Ovary (tissue), 9 donors: ENCODE measurements around the gene TRRAP. TPM values are rescaled to one million over a fixed set of nuclear protein-coding genes. Genes with fewer than 3 reads are reported as not detected.

Experiments
- DNase-seq, 5 donors: peaks; one replicate each; pipeline ENCODE4 v3.0.0-alpha.2; 2019 to 2020
- H3K27ac ChIP-seq, 2 donors: fragments of 200-600 bp; one replicate each; pipeline versions ENCODE4 v1.5.1 to v1.8.0; 2019 to 2022
- H3K27me3 ChIP-seq: fragments of 200-600 bp; one replicate; pipeline ENCODE4 v1.8.0; 2022
- H3K36me3 ChIP-seq: fragments of 200-600 bp; sonication (generic); one replicate; pipeline ENCODE4 v1.5.1; 2019
- H3K4me1 ChIP-seq: one replicate; pipeline ENCODE4 v1.8.1; 2013; ENCODE audit warnings: mild to moderate bottlenecking, moderate library complexity; ENCODE audit not compliant: insufficient read depth
- H3K4me3 ChIP-seq: fragments of 200-600 bp; sonication (generic); one replicate; pipeline ENCODE4 v1.5.1; 2017
- H3K9me3 ChIP-seq, 2 donors: fragments of 200-600 bp in 1 of 2; sonication (generic) in 1 of 2; one replicate each; pipeline versions ENCODE4 v1.5.1 to v1.8.1; 2013 to 2019; ENCODE audit warnings: mild to moderate bottlenecking in 1 of 2, moderate library complexity in 1 of 2
- CTCF ChIP-seq, 3 donors: fragments of 450-650 bp in 2 of 3; fragments of 200-600 bp in 1 of 3; IDR thresholded peaks; one replicate each; pipeline versions ENCODE4 v1.5.1 to v1.8.0; 2016 to 2022; ENCODE audit warnings: antibody characterized with exemption in 3 of 3, mild to moderate bottlenecking in 1 of 3
- EP300 ChIP-seq: sonication (generic); formaldehyde crosslinking; IDR thresholded peaks from one replicate; pipeline ENCODE4 v1.6.1; 2017; ENCODE audit warnings: antibody characterized with exemption
- POLR2A ChIP-seq: fragments of 450-650 bp; IDR thresholded peaks from one replicate; pipeline ENCODE4 v1.6.1; 2017; ENCODE audit warnings: antibody characterized with exemption, mild to moderate bottlenecking, moderate library complexity
- WGBS, 3 donors: extraction: QIAGEN DNeasy Blood & Tissue Kit in 1 of 3; methylation state at CpG; one replicate each; pipeline versions ENCODE4 v1.1.5 to v1.1.7; 2013 to 2017; 5-methylcytosine and 5-hydroxymethylcytosine counted together
- intact Hi-C, 4 donors: fragments of 100-400 bp; cut with DNase I; formaldehyde crosslinking; loops; one replicate each; pipeline versions ENCODE4 v1.11.0 to v1.15.1; 2022 to 2023
- polyA plus RNA-seq, 2 donors: library from polyadenylated mRNA; stranded (reverse); fragments of 200-250 nt in 1 of 2; fragments of 350-450 nt in 1 of 2; fragmentation: Illumina TruSeq in 1 of 2; extraction: RNeasy Lipid Tissue Mini Kit (QIAGEN cat#74804) in 1 of 2; gene quantifications; one replicate each; pipeline ENCODE4 v1.2.3, GENCODE V29; 2013 to 2014
- total RNA-seq, 7 donors: library from RNA; depleted of rRNA in 2 of 7; stranded (reverse); fragments of >200 nt in 2 of 7; fragmentation: NEBNext Ultra II Directional in 3 of 7; extraction: Animal tissue kit (Norgen Biotek cat#: 25700) in 3 of 7; gene quantifications; one replicate each; pipeline versions ENCODE4 v1.1.0 to v1.2.4, GENCODE V29; 2016 to 2023
- donor health status: DM: no; HTN: no; CAD: no; lungs with moderate emphysema.
- donor health status: DM: no; HTN: no; CAD: no.
- donor health status: Bipolar disorder and iron deficiency.
- donor health status: DM: yes; HTN: yes; CAD: no.
- donor health status: DM: no; HTN: no; CAD: no.
- donor health status: DM: yes; HTN: yes; CAD: no.

TRRAP gene
- total and polyA plus RNA-seq, 9 donors = 15.9 to 47.9 (median 36.6) TPM

DNA sequence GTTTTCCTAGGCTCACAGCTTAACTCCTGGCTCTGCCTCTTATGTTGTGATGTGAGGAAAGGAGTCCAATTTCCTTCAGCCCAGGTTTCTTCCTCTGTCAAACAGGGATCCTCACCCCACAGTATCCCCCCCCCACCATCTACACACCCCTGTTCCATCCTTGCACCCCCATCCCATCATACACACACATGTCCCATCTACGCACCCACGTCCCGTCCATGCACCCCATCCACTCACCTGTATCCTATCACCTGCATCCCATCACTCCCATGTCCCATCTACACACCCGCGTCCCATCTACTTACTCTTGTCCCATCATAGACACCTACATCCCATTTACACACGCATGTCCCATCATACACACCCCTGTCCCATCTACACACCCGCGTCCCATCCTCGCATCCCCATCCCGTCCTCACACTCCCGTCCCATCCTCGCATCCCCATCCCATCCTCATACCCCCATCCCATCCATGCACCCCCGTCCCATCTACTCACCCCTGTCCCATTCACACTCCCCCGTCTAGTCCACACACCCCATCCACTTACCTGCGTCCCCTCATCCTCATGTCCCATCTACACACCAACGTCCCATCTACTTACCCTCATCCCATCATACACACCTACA, 117.3 kb downstream of the TRRAP start:
- no peak overlapping the region for H3K27ac ChIP-seq
- no peak for DNase-seq
- no peaks in the 10 kb centered on the region for H3K9me3 ChIP-seq
- no peaks in the 10 kb centered on the region for H3K36me3 ChIP-seq
- WGBS, 3 donors = 91 to 95% (median 94%) methylated on average over 16 of the region's 16 CpGs
- intact Hi-C loops = no loop called here
- no peak overlapping the region for H3K4me3 ChIP-seq
- H3K27me3 ChIP-seq = no peaks in the 10 kb centered on the region
- TF ChIP-seq POLR2A (no peak), EP300 (no peak), CTCF (IDR thresholded peaks at IDR 0.05) (no peak)
- no peaks in the 10 kb centered on the region for H3K4me1 ChIP-seq

DNA sequence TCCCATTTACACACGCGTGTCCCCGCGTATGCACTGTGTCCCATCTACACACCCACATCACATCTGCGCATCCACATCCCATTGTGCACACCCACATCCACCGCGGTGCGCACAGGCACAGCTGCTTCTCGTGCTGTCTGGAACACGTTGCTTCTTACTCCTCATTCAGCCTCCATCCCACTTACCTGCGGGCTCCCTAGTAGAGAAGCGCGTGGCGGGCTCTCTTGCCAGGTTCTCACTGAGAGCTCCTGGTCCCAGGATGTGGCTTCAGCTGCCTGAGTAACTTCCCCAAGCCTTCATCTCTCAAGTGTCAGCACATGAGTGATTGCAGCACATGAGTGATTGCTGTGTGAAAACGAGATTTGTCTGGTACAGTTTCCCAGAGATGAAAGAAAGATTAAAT, 117.8 kb downstream of the TRRAP start:
- Histone ChIP-seq H3K4me1 (no peaks in the 10 kb centered on the region), H3K4me3 (no peak overlapping the region), H3K9me3 (no peaks in the 10 kb centered on the region), H3K27me3 (no peaks in the 10 kb centered on the region), H3K27ac (no peak overlapping the region), H3K36me3 (no peaks in the 10 kb centered on the region)
- no peak for TF ChIP-seq EP300
- no peak for TF ChIP-seq CTCF (IDR thresholded peaks at IDR 0.05)
- no peak for TF ChIP-seq POLR2A
- DNase-seq = no peak
- intact Hi-C loops = no loop called here
- 93 to 96% (median 94%) methylated on average over 15 of the region's 15 CpGs for WGBS, 3 donors

- Histone ChIP-seq H3K4me3 (no peak overlapping the region), H3K9me3 (no peaks in the 10 kb centered on the region), H3K4me1 (no peaks in the 10 kb centered on the region), H3K27me3 (no peaks in the 10 kb centered on the region), H3K36me3 (no peaks in the 10 kb centered on the region), H3K27ac (no peak overlapping the region)
- 21 to 36% (median 36%) methylated on average over 3 of the region's 3 CpGs for WGBS, 3 donors
- DNase-seq = no peak
- TF ChIP-seq CTCF (IDR thresholded peaks at IDR 0.05) (no peak), POLR2A (no peak), EP300 (no peak)
- intact Hi-C loops = no loop called here
Observed at GRCh38 chr7:98997846-98998245, 119.5 kb downstream of the TRRAP start.

- no peak for DNase-seq
- no peak overlapping the region for H3K4me3 ChIP-seq
- TF ChIP-seq EP300 = no peak
- no peak for TF ChIP-seq CTCF (IDR thresholded peaks at IDR 0.05)
- no peak for TF ChIP-seq POLR2A
- H3K9me3 ChIP-seq = no peaks in the 10 kb centered on the region
- no peaks in the 10 kb centered on the region for H3K27me3 ChIP-seq
- no peak overlapping the region for H3K27ac ChIP-seq
- intact Hi-C loops = no loop called here
- no peaks in the 10 kb centered on the region for H3K4me1 ChIP-seq
- H3K36me3 ChIP-seq = no peaks in the 10 kb centered on the region
- 75 to 85% (median 78%) methylated on average over 10 of the region's 10 CpGs for WGBS, 3 donors
Observed at GRCh38 chr7:98998821-98999725, 120.7 kb downstream of the TRRAP start.
